HG03135 (cell line): ENCODE data around the gene CANX.

Experiments used
- ATAC-seq: cut with Tn5 transposase; IDR thresholded peaks from one replicate; pipeline ENCODE4 v1.9.1; 2021; ENCODE audit warnings: mild to moderate bottlenecking, moderate library complexity; ENCODE audit not compliant: unreplicated experiment

CANX gene

DNA sequence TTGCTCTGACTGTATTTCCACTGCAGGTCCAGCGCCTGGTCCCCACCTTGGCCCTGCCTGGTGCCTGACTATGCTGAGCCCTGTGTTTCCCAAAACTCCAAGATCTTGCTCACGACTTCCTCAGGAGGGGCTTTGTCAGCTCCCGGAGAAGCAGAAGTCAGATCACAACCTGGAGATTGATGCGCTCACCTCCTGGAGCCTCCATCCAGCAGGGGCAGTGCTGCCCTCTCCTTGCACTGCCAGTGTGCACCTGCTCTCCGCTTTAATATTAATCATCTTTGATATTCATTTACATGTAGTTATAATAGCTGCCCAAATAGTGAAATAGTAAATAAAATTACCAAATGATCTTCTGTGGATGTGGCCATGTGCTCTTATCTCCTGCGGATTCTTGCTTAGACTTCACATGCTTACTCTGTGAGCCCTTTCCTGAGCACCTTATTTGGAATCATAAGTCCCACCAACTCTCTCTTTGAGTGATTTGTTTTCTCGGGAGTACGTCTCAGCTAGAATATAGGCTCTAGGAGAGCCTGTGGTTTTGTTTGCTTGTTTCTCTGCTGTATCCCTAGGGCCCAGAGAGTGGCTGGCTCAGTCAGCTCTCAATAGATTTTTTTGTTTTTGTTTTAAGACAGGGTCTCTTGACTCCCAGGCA is 51.2 kb downstream of the CANX start:
- no peak for ATAC-seq

DNA sequence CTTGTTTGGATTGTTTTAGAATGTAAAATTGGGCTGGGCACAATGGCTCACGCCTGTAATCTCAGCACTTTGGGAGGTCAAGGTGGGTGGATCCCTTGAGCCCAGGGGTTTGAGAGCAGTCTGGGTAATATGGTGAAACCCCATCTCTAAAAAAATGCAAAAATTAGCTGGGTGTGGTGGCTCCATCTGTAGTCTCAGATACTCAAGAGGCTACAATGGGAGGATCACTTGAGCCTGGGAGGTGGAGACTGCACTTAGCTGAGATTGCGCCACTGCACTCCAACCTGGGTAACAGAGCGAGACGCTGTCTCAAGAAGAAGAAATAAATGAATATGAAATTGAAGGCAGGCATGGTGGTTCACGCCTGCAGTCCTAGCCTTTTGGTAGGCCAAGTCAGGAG is 55.2 kb downstream of the CANX start:
- no peak for ATAC-seq

DNA sequence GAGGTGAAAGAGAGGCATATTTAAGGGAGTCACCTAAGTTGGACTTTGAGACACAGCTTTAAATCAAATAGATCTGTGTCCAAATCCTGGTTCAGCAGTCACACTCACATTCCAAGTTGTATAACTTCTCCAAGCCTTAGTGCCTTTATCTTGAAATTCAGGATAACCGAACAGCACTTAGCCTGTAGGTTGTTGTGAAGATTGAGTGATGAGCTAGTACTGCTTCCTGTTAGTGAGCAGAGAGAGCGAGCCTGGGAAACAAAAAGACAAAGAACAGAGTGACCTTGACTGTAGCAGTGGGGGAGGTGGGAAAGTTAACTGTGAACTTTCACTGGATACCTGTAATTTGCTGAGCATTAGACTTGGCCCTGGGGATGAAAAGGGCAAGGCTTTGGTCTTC is 56.3 kb downstream of the CANX start:
- no peak for ATAC-seq

DNA sequence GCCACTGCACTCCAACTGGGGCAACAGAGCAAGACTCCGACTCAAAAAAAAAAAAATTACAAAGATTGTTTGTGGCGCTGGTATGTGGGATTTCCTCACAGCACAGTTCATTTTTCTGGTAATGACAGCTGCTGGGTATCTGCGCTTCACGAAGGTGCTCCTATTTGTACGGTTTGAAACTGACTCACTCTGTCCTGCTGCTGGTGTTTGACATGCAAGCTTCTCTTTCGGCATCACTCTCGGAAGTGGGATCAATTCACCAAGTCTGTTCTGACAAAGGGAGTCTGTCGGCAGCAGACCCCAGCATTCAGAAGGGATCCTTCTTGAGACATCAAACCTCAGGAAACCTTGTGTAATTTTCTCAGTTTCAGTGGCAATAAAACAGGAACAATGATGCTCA is 60.2 kb downstream of the CANX start:
- no peak for ATAC-seq

DNA sequence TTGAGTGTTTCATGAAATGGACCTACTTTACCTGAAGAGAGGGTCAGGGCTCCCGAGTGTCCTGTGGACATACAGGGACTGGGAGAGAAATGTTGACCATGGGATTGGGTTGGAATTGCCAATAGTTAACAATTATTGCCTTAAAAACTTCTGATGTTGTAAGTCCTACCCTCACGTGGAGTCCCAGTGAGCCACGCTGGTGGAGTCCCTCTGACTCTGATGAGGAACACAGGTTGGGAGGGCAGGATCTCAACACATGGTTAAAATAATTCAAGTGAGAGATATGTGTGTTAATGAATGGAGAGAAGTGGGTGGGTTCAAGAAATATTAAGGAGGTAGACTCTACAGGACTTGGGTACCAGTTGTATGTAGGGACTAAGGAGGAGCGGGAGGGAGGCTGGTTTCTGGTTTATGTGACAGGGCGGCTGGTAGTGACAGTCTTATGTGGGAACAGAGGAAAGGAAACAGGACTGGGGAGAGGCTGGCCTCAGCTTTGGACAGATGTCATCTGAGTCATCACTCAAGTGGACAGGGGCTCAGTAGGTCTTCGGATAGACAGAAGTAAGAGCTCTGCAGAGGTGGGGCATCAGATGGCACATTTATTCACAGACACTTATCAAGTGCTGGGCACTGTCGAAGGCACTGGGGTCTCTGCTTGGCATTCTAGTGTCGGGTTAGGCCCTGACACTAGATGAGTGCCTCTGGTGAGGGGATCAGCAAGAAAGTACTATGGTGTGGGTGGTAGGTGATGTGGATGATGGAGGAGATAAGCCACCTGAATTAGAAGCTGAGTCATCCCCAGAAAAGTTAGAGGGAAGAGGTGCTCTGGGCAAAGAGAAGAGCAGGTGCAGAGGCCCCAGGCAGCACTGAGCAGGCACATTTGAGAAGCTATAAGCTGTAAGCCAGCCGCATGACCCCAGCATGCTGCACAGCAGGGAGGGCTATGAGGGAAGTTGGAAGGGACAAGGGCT is 61.1 kb downstream of the CANX start:
- ATAC-seq = no peak

DNA sequence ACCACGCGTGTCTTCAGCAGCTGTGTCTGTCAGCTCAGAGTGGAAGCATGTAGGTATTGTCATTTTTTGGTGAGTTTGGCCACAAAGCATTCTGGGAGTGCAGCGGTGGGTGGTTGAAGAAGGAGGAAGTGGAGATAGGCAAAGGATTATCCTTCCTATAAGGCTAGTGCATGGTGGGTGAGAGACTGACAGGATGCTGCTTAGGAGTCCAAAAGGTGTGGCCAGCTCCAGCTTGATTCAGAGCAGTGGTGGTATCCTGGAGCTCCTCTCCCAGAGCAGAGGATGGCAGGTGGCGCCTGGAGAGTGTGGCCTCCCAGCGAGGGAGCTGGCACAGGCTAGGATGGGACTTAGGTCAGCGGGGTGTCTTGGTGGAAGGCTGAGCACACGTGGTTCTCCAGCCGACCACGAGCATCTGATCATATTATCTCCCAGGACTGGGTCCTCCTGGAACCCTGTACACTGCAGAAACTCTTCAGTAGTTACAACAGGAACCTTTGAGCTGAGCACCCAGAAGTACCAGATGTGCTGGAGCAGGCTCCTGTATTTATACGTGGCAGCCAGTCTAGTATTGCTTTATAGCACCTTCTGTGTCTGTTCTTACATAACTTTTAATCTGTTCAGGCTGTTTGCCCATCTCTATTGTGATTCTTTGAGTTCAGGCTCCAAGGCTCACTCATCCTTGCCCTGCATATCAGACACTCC is 63.5 kb downstream of the CANX start:
- ATAC-seq = no peak

DNA sequence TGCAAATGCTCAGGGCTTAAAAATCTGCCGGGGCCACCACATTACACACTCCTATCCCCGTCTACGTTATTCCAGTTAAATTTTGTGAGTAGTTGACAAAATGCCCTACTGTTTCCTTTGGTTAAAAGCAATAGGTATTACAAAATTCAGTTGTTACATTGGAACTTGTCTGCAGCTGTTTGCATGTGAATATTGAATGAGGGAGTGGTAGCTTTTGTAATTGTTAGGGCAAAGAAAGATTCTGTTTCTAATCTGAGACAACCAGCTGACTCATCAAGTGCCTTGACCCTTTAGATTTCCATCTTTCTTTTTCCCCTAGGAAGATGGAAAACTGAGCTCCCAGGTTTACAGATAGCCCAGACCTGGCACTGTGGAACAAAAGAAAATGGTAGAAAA is 64.0 kb downstream of the CANX start:
- ATAC-seq = no peak

DNA sequence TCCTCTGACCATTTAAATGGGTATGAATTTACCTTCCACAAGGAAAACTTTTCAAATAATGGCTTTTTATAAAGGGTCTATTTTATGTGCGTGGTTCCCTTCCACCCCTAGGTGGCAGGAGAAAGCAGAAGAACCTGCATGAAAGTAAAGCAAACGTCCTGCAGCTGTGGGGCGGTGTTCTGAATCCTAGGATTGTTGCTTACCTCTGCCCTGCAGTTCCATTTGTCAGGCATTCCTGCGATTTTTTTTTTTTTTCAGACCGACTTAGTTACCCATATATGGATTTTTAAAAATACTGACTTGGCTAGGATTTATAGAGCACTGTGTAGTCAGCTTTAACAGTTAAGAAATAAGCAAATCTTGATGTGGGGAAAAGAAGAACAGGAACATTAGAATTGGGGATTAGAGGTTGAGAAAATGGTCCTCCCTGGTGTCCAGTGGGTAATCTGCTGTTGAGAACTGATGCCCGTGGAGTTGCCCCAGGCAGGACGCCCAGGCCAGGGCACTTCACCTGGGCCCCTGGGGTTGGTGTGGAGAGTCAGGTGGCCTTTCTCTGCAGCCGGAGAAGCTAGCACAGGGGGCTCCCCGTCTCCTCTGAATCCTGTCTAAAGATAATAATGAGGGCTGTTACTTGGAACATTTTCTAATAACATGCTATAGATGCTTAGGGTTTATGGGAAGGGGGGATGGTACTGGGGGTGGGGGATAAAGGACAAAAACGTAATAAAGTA is 64.6 kb downstream of the CANX start:
- ATAC-seq = no peak

DNA sequence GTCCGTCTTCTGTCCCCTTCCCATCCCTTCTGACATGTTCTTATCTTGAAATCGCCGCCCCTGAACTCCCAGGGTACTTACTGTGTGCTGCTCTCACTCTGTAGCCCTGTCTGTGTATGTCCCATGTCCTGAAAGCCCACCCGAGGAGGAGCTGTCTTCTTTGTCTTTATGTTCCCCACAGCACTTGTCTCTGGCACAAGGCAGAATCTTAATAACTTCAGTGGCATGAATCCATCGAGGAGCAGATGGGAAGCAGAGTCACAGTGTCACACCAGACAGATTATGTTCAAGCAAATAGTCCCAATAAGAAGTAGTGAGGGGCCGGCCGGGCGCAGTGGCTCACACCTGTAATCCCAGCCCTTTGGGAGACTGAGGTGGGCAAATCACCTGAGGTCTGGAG is 65.3 kb downstream of the CANX start:
- ATAC-seq = no peak

DNA sequence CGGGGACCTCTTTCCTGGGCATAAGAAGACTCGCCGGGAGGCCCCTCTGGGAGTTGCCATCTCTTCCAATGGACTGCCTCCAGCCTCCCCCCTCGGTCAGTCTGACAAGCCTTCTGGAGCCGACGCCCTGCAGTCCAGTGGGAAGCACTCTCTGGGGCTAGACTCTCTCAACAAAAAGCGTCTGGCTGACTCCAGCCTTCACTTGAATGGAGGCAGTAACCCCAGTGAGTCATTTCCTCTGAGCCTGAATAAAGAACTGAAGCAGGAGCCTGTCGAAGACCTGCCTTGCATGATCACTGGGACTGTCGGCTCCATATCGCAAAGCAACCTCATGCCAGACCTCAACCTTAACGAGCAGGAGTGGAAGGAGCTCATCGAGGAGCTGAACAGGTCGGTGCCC is 66.6 kb downstream of the CANX start:
- no peak for ATAC-seq

DNA sequence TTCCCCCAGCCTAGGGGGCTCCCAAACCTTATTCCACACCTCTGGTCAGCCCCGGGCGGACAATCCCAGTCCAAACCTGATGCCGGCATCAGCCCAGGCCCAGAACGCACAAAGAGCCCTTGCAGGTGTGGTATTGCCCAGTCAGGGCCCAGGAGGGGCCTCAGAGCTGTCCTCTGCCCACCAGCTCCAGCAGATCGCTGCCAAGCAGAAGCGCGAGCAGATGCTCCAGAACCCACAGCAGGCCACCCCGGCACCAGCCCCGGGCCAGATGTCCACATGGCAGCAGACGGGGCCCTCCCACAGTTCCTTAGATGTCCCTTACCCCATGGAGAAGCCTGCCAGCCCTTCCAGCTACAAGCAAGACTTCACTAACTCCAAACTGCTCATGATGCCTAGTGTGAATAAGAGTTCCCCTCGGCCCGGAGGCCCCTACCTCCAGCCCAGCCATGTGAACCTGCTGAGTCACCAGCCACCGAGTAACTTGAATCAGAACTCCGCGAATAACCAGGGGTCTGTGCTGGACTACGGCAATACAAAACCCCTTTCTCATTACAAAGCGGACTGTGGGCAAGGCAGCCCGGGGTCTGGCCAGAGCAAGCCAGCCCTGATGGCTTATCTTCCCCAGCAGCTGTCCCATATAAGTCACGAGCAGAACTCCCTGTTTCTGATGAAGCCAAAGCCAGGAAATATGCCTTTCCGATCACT is 67.4 kb downstream of the CANX start:
- ATAC-seq = no peak

DNA sequence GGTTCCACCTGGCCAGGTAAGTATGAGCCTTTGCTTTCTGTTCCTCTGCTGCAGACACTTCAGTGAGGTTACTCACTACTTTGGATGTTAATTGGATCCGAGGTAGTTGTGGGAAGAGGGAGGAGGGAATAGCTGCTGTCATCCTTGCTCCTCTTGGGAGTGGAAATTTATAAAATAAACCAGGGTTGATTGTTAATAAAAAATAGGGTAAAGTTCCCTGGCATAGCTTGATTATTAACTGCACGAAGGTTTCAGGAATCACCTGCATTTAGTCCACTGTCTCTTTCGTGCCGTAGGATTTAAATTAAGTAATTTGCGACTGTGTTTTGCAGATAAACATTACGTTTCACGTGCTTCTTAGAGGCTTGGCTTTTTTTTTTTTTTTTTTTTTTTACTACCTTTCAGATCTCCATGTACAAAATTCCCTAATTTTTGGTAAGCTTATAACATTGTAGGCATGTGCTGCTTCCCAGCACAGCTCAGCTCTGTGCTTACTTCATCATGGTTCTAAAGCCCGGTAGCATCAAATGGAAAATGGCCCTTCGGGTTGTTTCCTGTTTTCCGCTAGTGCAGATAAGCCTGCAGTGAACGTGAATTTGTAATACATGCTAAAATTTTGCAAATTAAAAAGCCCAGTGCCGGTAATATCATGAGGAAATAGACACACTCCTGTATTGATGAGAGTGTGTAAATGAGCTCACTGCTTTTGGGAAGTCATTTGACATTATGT is 68.1 kb downstream of the CANX start:
- no peak for ATAC-seq

DNA sequence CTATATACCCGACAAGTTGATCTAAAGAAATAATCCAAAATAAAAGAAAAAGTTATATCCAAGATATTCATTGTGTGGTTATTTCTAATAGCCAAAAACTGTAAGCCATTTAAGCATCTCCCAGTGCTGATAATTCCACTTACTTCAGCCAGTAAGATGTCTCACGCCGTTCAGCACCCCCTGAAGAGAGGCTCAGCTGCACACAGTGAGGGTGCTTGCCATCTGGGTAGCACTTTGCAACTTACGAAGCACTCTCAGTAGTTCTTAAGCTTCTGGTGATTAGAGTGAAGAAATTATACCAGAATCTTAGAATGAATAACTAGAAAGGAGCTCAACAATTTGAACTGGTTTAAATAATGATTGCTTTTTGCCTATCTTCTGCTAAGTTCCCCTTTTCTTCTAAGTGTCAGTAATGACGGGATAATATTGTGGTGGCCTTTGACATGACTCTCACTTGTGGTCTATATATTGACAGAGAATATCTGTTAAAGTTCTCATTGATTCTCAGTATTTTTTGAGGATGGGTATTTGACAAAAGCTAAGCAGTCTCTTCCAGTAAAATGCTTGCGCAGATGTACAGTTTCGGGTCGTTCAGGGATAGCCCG is 68.8 kb downstream of the CANX start:
- ATAC-seq = no peak

DNA sequence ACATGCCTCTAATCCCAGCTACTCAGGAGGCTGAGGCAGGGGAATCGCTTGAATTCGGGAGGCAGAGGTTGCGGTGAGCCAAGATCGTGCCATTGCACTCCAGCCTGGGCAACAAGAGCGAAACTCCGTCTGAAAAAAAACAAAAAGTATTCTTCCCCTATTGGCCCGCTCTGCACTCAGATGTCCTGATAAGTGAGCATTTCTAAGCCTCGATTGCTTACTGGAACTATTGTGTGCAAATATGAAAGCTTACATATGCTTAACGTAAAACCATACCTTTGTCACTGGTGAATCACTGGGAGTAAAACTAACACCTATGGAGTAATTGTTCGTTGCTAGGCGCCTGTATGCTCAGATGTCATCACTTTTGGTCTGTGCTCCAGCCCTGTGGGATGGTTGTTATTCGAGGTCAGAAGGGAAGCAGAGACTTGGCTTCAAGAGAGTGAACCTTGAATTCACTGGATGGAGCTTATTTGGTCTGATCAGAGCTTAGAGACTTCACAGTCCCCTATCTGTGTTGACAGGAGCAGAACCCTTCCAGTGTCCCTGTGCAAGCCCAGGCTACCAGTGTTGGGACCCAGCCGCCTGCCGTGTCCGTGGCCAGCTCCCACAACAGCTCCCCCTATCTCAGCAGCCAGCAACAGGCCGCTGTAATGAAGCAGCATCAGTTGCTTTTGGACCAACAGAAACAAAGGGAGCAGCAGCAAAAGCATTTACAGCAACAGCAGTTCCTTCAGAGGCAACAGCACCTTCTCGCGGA is 69.7 kb downstream of the CANX start:
- no peak for ATAC-seq

DNA sequence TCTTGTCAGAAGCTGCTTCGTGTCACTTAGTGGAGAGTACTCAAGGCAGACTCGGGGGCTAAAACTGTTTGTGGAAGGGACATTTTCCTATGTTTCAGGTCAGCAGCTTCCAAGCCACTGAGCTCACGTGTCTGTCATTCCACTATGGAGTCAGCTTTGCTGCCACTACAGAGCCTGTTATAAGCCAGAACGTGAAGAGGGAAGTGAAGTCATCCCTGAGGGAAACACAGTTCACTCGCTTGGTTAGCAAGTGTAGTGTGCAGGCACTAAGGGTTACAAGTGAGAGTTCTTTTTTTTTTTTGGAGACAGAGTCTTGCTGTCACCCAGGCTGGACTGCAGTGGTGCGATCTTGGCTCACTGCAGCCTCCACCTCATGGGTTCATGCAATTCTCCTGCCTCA is 70.5 kb downstream of the CANX start:
- no peak for ATAC-seq

DNA sequence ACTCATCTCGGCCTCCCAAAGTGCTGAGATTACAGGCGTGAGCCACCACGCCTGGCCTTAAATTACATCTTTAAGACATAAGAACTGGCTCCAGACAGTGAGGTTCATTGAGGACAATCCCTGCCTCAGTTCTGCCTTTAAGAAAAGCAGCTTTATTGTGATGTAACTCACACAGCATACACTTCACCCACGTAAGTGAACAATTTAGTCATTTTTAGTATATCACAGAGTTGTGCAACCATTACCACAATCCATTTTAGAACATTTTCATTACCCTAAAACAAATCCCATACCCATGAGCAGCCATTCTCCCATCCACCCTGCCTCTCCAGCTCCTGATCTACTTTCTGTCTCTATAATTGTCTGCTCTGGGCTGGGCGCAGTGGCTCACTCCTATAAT is 71.0 kb downstream of the CANX start:
- no peak for ATAC-seq

DNA sequence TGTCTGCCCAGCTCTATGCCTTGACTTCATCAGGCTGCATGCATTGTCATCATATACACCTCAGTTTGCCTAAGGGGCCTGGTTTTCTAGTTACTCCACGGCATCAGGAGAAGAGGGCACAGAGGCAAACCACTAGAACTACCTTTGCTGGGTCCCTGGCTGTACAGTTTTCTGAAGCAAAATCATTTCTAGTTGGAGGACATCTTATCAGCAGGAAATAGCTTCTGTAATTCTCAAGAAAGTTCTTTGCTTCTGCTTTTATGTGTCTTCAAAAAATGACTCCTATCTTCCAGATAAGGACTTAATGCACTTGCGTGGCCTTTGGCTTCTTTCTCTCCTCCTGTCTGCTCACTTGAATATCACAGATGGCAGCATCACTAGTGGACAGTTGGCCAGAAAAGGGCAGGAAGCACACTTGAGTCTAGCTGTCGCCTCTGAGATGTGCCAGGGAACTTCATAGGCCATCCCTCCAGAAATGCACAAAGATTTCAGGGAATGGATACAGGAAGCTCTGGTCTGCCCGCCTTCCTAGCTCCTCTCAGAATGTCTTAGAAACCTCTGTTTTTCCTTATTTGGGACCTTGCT is 72.6 kb downstream of the CANX start:
- ATAC-seq = no peak

DNA sequence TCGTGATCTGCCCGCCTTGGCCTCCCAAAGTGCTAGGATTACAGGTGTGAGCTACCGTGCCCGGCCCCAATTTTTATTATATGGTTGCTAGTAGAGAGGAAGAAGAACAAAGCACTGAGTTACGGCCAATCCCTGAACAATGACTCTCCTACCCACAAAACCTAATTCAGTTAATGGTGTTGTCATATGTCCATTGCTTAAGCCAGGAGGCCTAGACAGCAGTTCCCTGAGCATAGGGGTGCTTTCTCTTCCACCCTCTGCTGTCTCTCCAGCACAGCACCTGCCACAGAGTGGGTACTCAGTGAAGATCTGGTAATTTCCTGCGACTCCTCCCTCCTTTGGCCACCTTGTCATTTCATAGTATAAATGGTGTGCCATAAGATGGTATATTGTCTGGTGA is 73.6 kb downstream of the CANX start:
- ATAC-seq = no peak
